Liver (tissue), 9 donors: ENCODE measurements around the gene FABP3. TPM values are rescaled to one million over a fixed set of nuclear protein-coding genes. Genes with fewer than 3 reads are reported as not detected.

Experiments
- DNase-seq: peaks from one replicate; pipeline ENCODE4 v3.0.0-alpha.2; 2017; ENCODE audit warnings: low spot score
- H3K27ac ChIP-seq, 2 donors: one replicate each; pipeline ENCODE4 v1.7.0; 2013; ENCODE audit warnings: inconsistent platforms in 2 of 2, low read length in 2 of 2, control low read depth in 1 of 2, low read depth in 1 of 2, mild to moderate bottlenecking in 1 of 2
- H3K27me3 ChIP-seq, 4 donors: one replicate each; pipeline versions ENCODE4 v1.6.1 to v1.7.0; 2013; ENCODE audit warnings: low read length in 3 of 4, inconsistent platforms in 1 of 4, mild to moderate bottlenecking in 1 of 4, moderate library complexity in 1 of 4; ENCODE audit not compliant: control insufficient read depth in 4 of 4, insufficient read depth in 4 of 4
- H3K36me3 ChIP-seq, 4 donors: one replicate each; pipeline versions ENCODE4 v1.6.1 to v1.7.0; 2013; ENCODE audit warnings: low read length in 3 of 4, mild to moderate bottlenecking in 3 of 4, low read depth in 1 of 4, moderate library complexity in 1 of 4; ENCODE audit not compliant: control insufficient read depth in 4 of 4, insufficient read depth in 3 of 4
- H3K4me1 ChIP-seq, 4 donors: one replicate each; pipeline versions ENCODE4 v1.6.1 to v1.7.0; 2013; ENCODE audit warnings: low read length in 3 of 4, mild to moderate bottlenecking in 3 of 4, moderate library complexity in 1 of 4; ENCODE audit not compliant: control insufficient read depth in 4 of 4, insufficient read depth in 4 of 4
- H3K4me3 ChIP-seq, 3 donors: one replicate each; pipeline versions ENCODE4 v1.6.1 to v1.7.0; 2013; ENCODE audit warnings: low read length in 3 of 3, control low read depth in 1 of 3, low read depth in 1 of 3, mild to moderate bottlenecking in 1 of 3
- H3K9ac ChIP-seq, 2 donors: one replicate each; pipeline ENCODE4 v1.7.0; 2013; ENCODE audit warnings: low read length in 2 of 2, mild to moderate bottlenecking in 2 of 2, moderate library complexity in 2 of 2, control low read depth in 1 of 2, low read depth in 1 of 2
- H3K9me3 ChIP-seq, 4 donors: one replicate each; pipeline versions ENCODE4 v1.6.1 to v1.7.0; 2013; ENCODE audit warnings: low read length in 3 of 4; ENCODE audit not compliant: control insufficient read depth in 4 of 4
- ATF3 ChIP-seq: IDR thresholded peaks from 2 replicates; pipeline ENCODE4 v1.6.1; 2016; ENCODE audit warnings: antibody characterized with exemption
- CTCF ChIP-seq: fragments of 150-350 bp; IDR thresholded peaks from 2 replicates; pipeline ENCODE4 v1.5.1; 2017; ENCODE audit warnings: improper control_type of control experiment, low read depth, low read length; ENCODE audit not compliant: missing input control
- EGR1 ChIP-seq, 2 donors: IDR thresholded peaks; 2 replicates each; pipeline ENCODE4 v1.6.1; 2016 to 2018; ENCODE audit warnings: antibody characterized with exemption in 2 of 2, low read depth in 2 of 2
- FOXA1 ChIP-seq: IDR thresholded peaks from 2 replicates; pipeline ENCODE4 v1.6.1; 2016; ENCODE audit warnings: antibody characterized with exemption
- JUND ChIP-seq, 2 donors: IDR thresholded peaks; 2 replicates each; pipeline ENCODE4 v1.6.1; 2016; ENCODE audit warnings: antibody characterized with exemption in 2 of 2
- NR2F2 ChIP-seq: IDR thresholded peaks from 2 replicates; pipeline ENCODE4 v1.6.1; 2016; ENCODE audit warnings: antibody characterized with exemption
- RAD21 ChIP-seq, 2 donors: IDR thresholded peaks; 2 replicates each; pipeline ENCODE4 v1.6.1; 2016; ENCODE audit warnings: antibody characterized with exemption in 2 of 2, mild to moderate bottlenecking in 2 of 2
- SP1 ChIP-seq: IDR thresholded peaks from 2 replicates; pipeline ENCODE4 v1.6.1; 2018; ENCODE audit warnings: antibody characterized with exemption, mild to moderate bottlenecking
- TAF1 ChIP-seq: conservative IDR thresholded peaks from 2 replicates; pipeline ENCODE4 v1.6.1; 2016; ENCODE audit warnings: antibody characterized with exemption, mild to moderate bottlenecking
- YY1 ChIP-seq: IDR thresholded peaks from 2 replicates; pipeline ENCODE4 v1.6.1; 2016; ENCODE audit warnings: antibody characterized with exemption, mild to moderate bottlenecking
- ZBTB33 ChIP-seq: IDR thresholded peaks from 2 replicates; pipeline ENCODE4 v1.6.1; 2016; ENCODE audit warnings: antibody characterized with exemption
- WGBS: extraction: QIAGEN DNeasy Blood & Tissue Kit; methylation state at CpG from one replicate; pipeline ENCODE4 v1.1.7; 2013; 5-methylcytosine and 5-hydroxymethylcytosine counted together
- polyA plus RNA-seq, 2 donors: library from polyadenylated mRNA; stranded (reverse) in 1 of 2; unstranded in 1 of 2; fragments of 200-250 nt in 1 of 2; fragments of >200 nt in 1 of 2; fragmentation: Nextera tagmentation in 1 of 2; extraction: Ambion mirVana in 1 of 2; gene quantifications; one replicate each; pipeline versions ENCODE4 v1.2.1 to v1.2.3, GENCODE V29; 2013 to 2015
- total RNA-seq, 2 donors: library from RNA; depleted of rRNA; stranded (reverse); fragments of >200 nt; gene quantifications; one replicate each; pipeline ENCODE4 v1.2.3, GENCODE V29; 2014
- TF ChIP-seq, protein P1 (sequence below): IDR thresholded peaks from 2 replicates; pipeline ENCODE4 v1.6.1; 2016; ENCODE audit warnings: antibody characterized with exemption, mild to moderate bottlenecking
- donor health status: healthy.
- donor health status: healthy.
- donor health status: healthy.
- donor health status: healthy.
- donor health status: healthy.

Gene FABP3
- total and polyA plus RNA-seq, 4 donors: 2.8 to 28.2 (median 5.2) TPM

GRCh38 chr1:31397360-31398095 lies 24.7 kb upstream of the FABP3 start (continued):
- no peak for TF ChIP-seq ZBTB33
- no peak for TF ChIP-seq EGR1 (IDR thresholded peaks at IDR 0.05; ENCODE audit: low read depth in 2 of 2)
- TF ChIP-seq NR2F2: no peak
- TF ChIP-seq FOXA1: no peak
- no peak for TF ChIP-seq SP1
- TF ChIP-seq TAF1: no peak
- no peak for TF ChIP-seq JUND (IDR thresholded peaks at IDR 0.05)

DNA sequence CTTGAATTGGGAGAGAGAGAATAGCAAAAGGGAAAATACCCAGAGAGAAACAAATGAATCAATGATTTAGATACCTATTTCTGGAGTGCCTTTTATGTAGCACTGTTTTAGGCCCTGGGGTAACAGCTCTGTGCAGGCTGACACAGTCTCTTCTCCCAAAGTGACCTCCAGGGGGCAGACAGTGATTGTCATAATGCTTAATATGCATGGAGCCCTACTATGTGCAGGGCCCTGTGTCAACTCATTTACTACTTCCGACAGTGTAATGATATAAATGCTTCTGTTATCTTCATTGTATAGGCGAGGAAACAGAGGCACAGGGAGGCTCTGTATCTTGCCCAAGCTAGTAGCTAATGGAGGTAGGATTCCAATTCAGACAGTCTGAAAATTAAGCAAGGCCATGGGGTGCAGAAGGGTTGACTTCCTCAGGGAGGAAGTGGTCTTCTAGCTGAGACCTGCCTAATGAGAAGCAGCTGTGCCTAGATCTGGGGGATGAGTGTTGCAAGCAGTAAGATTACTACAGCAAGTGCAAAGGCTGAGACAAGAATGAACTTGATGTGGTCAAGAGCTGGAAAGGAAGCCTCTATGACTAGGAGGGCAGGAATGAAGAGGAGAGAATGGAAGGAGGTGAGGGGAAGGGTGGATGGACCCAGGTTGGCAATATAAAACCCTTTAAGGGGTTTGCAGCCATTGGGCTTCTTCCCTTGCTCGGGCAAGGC lies 23.9 kb upstream of the FABP3 start:
- TF ChIP-seq CTCF (peak; percentile 13), ATF3 (no peak), RAD21 (IDR thresholded peaks at IDR 0.05) (peak in 1 of 2 donors; percentile 37), SP1 (no peak)
- no peak overlapping the region for H3K9ac ChIP-seq
- H3K9me3 ChIP-seq: no peaks in the 10 kb centered on the region
- DNase-seq: no peak
- 95% methylated on average over 3 of the region's 3 CpGs for WGBS
- H3K4me3 ChIP-seq: no peak overlapping the region
- H3K36me3 ChIP-seq: no peaks in the 10 kb centered on the region
- peaks cover 0 to 4% (median 3%) of the 10 kb centered on the region in 4 donors for H3K4me1 ChIP-seq
- no peaks in the 10 kb centered on the region for H3K27me3 ChIP-seq
- no peak overlapping the region for H3K27ac ChIP-seq

GRCh38 chr1:31394584-31395193 lies 21.8 kb upstream of the FABP3 start:
- 2% methylated on average over 36 of the region's 36 CpGs for WGBS
- no peaks in the 10 kb centered on the region for H3K9me3 ChIP-seq
- peak; percentile 89 for DNase-seq
- H3K4me3 ChIP-seq: peak overlapping the region in 2 of 3 donors; percentile 19 to 55
- no peaks in the 10 kb centered on the region for H3K36me3 ChIP-seq
- no peaks in the 10 kb centered on the region for H3K27me3 ChIP-seq
- H3K4me1 ChIP-seq: peaks cover 0 to 4% (median 3%) of the 10 kb centered on the region in 4 donors
- no peak overlapping the region for H3K27ac ChIP-seq
- TF ChIP-seq, protein P1, sequence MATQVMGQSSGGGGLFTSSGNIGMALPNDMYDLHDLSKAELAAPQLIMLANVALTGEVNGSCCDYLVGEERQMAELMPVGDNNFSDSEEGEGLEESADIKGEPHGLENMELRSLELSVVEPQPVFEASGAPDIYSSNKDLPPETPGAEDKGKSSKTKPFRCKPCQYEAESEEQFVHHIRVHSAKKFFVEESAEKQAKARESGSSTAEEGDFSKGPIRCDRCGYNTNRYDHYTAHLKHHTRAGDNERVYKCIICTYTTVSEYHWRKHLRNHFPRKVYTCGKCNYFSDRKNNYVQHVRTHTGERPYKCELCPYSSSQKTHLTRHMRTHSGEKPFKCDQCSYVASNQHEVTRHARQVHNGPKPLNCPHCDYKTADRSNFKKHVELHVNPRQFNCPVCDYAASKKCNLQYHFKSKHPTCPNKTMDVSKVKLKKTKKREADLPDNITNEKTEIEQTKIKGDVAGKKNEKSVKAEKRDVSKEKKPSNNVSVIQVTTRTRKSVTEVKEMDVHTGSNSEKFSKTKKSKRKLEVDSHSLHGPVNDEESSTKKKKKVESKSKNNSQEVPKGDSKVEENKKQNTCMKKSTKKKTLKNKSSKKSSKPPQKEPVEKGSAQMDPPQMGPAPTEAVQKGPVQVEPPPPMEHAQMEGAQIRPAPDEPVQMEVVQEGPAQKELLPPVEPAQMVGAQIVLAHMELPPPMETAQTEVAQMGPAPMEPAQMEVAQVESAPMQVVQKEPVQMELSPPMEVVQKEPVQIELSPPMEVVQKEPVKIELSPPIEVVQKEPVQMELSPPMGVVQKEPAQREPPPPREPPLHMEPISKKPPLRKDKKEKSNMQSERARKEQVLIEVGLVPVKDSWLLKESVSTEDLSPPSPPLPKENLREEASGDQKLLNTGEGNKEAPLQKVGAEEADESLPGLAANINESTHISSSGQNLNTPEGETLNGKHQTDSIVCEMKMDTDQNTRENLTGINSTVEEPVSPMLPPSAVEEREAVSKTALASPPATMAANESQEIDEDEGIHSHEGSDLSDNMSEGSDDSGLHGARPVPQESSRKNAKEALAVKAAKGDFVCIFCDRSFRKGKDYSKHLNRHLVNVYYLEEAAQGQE: peak; percentile 33
- peak; percentile 93 to 94 for TF ChIP-seq RAD21 (IDR thresholded peaks at IDR 0.05)
- TF ChIP-seq YY1: no peak
- peak; percentile 83 for TF ChIP-seq CTCF
- H3K9ac ChIP-seq: peak overlapping the region in 1 of 2 donors; percentile 3
